CD4-positive, alpha-beta T cell treated with Interleukin-12 subunit alpha and Interleukin-12 subunit beta, for 1 hour (primary cell): ENCODE measurements around the gene AGBL4.
"Not testable (repeated sequence)": the region's sequence is repeated elsewhere in the genome, so short reads cannot be mapped to it uniquely, and the experiment has no call there.

Source experiments
- DNase-seq: peaks from one replicate; pipeline ENCODE4 v3.0.0-alpha.2; 2020

AGBL4 gene

DNA sequence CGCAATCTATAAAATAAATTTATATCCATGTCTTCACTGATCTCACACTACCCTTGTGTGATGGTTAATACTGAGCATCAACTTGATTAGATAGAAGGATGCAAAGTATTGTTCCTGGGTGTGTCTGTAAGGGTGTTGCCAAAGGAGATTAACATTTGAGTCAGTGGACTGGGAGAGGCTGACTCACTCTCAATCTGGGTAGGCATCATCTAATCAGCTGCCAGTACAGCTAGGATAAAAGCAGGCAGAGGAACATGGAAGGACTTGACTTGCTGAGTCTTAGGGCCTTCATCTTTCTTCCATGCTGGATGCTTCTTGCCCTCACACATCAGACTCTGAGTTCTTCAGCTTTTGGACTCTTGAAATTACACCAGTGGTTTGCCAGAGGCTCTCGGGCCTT lies 615.4 kb downstream of the AGBL4 start:
- no peak for DNase-seq

DNA sequence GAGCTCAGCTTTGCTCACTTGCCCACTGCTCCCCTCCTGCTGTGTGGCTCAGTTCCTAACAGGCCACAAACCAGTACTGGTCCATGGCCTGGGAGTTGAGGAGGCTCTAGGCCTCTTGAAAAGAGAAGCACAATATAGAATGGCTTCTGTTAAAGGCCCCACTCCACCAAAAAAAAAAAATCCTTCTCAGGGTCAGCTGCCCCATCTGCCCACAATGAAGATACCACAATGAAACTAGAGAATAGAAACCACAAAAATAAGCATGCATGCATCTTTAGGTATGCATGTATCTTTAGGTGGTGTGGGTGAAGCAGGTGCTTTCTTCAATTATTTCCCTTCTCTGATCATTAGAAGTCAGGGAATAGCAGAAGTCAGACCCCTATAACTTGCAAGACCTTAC lies 626.7 kb downstream of the AGBL4 start:
- no peak for DNase-seq

DNA sequence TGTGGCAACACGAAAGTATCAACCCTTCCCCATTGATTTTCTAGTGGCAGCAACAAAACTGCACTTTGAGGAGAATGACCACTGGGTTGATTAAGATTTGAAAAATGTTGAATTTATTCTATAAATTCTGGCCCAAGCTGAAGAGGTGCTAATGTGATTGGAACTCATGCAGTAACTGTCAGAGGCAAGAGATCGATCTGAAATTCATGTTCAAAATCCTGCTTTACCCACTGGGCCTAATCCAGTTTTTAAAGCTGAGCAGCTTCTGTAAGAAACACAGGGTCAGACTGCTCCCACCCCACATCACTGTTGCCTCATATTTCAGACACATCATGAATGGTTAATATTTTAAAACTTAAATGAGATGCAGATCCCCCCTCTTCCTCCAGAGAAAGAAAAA lies 629.6 kb downstream of the AGBL4 start:
- no peak for DNase-seq

DNA sequence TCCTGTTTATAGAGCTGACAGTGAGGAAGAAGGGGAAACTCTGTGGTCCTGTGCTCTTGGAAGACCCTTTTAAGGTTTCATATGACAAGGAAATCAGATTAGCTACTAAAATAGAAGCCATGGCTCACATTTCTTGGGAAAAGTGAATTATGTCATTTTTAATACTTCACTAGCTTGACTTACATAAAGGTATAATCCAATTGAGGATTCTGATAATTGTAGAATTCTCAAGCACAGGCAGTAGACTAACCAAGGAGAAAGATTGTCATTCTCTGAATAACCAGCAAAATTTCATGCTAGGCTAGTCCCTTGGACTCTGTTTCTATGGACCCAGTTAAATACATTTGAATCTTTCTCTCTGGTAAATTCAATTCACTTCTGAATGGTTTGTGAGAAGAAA lies 634.1 kb downstream of the AGBL4 start:
- no peak for DNase-seq

DNA sequence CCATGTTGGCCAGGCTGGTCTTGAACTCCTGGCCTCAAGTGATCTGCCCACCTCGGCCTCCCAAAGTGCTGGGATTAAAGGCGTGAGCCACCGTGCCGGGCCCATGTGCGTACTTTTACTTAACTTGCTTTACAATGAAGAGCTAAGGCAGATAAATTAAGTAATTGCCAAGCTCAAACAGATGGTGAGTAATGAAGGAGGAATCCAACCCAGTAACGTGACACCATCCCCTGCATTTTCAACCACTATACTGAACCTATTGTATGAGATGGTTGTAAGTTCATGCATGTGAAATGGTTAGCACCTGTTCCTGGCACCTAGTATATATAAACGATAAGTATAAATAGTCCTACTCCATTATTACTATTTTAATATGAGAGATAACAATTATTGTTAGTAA lies 659.1 kb downstream of the AGBL4 start:
- DNase-seq: no peak

DNA sequence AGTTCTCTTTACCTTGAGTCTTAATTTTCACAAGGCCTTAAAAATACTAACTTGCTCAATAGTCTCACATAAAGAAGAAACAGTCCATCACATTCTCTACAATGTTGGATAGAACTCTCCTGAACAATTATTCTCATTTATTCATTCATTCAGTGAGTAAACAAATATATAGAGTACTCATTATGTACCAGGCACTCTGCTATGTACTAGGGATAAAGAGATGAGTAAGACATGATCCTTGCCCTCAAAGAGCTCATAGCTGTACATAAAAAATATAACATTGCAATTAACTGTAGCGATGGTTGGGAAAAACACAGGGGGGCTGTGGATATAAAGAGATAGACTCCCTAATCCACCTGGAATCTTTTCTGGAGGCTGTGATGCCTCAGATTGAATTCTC lies 660.1 kb downstream of the AGBL4 start:
- DNase-seq: no peak

DNA sequence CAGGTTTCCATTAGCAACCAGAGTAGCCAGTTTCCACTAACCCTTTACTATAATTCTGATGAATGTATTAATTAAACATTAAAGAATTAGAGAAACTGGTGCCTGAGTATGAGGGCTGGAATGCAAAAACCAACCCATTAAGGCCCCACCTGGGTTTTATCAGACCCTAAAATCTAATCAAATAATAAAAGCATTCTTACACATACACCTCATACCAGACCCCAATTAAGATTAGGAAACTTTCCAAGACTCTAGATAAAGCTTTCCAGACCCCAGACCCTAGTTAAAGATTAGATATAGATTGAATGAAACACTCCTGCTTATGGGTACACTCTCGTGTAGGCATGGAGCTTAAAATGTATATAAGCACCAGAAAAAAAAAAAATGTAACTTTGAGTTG lies 665.7 kb downstream of the AGBL4 start:
- no peak for DNase-seq

DNA sequence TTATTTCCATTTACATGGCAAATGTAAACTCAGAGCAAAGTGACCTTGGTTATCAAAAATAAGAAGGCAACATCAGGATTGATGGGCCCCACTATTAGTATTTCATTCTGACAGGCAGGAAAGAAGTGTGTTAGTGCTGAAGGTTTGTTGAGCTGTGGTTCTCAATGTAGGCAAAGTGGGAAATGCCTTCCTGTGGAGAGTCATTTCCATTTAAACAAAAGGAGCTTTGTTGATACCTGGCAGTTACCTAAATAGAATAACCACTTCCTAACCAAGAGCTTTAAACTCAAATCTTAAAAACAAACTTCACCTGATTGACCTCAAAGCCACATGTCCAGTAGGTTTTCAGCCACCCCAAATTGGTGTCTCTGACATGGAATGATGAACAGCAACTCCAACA lies 667.2 kb downstream of the AGBL4 start:
- DNase-seq: no peak

DNA sequence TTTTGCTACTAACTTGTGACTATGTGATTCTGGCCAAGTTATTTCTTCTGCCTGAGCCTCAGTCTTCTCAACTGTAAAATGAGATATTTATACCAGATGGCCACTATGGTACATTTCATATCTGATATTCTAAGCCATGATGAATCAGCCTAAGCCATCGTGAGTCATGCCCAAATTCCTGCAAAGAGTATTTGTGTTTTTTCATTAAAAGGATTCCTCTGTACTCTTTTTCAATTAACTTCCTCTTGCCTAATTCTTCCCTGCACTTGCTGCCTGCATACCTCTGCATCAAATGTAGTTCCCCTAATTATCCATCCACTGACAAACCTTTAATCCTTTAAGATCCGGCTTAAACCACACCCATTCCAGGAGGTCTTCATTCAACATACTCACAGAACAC lies 672.0 kb downstream of the AGBL4 start:
- no peak for DNase-seq

DNA sequence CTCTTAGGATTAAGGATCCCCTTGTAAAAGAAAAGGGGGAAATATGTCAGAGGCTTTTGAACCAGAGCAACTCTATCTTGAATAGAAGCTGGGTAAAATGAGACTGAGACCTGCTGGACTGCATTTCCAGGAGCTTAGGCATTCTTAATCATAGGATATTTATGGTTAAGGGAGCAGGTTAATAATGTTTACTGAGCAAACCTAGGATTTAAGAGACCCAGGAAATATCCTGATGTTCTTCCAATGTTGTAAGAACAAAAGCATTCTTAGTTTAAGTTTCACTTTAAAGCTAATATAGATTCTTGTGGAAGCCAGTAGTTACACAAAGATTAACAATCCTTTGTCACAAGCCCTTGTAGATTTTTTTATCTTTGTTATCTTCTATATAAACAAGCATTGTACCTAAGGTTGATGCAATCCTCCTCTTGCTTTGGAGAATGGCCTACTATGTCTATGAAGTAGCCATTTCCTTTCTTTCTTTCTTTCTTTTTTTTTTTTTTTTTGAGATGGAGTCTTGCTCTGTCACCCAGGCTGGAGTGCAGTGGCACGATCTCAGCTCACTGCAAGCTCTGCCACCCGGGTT lies 676.9 kb downstream of the AGBL4 start:
- no peak for DNase-seq

DNA sequence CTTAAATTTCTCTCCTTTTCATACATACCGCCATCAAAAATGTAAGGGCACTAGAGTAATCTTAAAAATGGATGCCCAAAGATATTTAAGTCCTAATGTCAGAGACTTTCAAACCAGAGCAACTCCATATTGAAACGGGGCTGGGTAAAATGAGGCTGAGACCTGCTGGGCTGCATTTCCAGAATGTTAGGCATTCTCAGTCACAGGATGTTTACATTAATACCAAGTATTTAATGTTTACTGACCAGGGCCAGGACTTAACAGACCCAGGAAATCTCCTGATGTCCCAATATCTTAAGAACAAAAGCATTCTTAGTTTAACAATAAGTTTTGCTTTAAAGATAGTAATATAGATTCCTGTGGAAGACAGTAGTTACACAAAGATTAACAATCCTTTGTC lies 683.2 kb downstream of the AGBL4 start:
- DNase-seq: no peak

DNA sequence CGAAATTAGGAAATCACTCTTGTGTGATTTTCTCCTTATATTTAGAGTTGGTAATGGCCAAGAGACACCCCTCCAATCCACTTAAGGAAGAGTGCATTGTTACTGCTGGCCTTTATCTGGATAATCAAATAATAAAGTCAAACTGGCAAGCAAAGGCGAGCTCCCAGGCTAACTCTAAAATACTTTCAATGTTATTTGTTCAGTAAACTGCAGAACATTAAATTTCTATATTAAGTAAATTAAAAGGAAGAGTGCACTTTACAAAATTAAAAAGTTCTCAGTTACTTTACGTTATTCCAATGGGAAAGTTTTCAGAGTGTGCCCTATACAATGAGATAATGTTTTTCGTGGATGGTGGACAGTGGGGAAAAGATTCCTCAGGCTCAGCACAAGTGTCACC lies 684.7 kb downstream of the AGBL4 start:
- no peak for DNase-seq

DNA sequence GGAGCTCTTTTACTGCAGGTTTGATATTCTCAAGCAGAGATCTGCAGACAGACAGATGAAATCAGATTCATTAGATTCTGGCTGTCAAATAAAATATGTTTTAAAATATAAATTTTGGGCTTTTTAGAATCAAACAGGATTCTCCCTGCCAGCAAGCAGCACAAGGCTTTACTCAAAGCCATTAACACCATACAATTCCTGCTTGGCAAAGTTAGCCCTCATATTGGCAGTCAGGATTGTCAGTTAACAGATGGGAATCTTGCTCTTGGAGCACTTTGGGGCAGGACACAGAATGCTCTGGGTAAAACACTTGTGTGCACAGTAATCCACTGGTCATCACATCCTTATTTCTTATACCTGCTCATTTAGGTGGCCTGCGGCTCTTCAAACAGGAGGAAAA lies 686.5 kb downstream of the AGBL4 start:
- no peak for DNase-seq

DNA sequence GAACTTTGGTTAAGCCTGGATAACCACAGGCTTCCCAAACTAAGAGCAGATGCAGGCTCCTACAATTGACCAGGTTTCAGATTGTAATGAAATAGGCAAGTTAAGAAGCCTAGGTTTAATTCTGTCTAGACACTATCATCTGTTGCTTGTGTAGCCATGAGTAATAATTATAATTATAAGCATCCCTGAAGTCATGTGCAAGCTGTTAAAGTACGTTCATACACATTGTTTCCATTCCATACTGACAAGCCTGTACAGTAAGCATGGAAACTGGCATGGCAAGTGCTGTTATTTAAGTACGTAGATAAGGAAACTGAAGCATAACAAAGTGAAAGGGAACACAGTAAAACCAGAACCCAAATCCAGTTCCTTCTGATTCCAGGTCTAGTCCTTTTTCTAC lies 689.8 kb downstream of the AGBL4 start:
- DNase-seq: no peak

DNA sequence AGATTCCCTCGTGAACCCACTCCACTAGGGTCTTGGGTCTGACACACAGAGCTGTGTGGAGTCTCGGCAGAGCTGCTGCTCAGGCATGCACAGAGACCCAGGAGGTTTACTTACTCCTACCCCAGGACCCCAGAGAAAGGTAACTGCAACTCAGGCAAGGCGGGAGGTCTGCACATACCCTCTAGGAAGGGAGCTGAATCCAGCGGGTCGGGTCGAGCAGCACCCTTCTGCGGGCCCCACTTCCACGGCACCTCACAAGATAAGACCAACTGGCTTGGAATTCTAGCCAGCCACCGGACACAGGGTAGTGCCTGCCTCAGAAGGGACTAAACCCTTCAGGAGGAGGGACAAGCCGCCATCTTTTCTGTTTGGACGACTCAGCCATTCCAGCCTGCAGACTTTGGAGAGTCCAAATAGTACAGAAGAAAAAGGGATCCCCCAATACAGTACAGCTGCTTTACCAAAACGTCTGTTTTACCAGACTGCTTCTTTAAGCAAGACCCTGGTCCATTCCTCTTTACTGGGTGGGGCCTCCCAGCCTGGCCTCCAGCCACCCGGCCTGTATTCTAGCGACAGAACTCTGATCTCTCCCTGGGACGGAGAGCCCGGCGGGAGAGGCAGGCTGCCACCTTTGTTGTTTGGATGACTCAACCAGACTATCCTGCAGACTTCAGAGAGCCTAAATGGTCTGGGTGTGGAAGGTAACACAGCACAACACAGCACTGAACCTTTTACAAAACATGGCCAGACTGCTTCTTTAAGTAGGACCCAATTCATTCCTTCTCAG lies 692.5 kb downstream of the AGBL4 start:
- DNase-seq: no peak

DNA sequence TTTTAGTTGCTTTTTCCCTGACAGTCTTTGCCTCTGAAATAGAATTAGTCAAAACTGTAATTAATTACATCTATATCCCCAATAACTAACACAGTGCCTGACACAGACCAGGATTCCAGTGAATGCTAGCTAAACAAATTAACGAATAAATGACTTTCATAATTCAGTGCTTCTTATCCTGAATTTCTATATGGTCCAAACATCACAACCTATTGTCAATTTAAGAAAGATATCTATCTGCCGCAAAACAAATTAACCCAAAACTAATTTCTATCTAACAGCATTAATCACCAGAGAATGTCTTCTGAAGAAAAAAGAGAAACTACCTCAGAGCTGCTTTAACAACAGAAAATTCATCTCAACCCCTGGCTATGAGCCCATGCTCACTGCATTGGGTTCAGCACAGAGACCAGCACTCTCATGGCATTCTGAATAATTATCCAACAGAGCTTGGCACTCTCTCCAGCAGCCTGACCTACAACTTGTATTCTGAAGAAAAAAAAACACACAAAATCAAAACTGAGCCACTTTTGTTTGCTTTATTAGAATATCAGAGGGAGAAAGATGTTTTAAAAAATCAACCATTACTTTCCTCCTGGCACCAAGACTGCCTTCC lies 699.7 kb downstream of the AGBL4 start:
- DNase-seq: no peak

DNA sequence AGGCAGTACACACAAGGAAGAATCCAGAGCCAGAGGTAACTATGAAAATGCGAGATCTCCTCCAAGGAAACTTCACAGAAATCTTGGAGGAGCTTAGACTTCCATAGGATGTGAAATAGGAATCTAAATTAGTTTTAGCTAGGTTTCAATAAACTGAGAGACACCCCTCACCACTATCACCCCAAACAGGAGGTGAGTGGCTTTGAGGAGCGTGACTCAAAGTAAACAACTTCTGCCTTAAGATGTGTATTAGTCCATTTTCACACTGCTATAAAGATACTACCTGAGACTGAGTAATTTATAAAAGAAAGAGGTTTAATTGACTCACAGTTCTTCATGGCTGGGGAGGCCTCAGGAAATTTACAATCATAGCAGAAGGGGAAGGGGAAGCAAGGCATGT lies 703.3 kb downstream of the AGBL4 start:
- DNase-seq: not testable (repeated sequence)

DNA sequence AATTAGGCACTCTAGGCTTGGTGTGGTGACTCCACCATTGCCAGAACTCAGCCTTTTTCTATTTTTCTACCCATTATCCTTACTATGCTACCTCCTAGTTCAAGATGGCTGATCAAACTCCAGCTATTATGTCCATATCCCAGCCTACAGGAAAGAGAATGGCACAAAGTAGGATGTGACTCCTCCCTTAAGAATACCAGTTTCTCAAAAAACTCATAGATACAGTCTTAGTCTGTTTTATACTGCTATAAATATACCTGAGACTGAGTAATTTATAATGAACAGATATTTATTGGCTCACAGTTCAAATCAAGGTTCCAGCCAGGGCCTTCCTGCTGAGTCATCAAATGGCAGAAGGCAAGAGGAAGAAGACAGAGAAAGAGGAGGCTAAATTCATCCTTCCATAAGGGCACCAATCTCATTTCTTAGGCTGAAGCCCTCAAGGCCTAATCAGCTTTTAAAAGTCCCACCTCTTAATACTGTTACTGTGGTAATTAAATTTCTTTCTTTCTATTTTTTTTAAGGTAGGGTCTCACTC lies 704.3 kb downstream of the AGBL4 start:
- no peak for DNase-seq

DNA sequence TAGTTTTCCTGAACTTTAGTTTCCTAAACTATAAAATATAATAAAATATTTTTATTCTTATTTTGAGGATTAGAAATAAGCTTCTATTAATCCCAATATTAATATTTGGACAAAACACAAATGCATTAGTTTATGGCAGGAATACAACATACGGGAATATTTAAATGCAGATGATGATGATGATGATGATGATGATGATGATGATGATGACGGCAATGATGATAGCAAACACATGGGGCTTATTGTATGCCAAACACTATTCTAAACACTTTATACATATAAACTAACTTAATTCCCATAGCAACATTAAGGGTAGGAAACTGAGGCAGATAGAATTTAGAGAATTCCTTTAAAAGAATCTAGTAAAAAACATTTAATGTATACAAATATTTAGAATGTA lies 705.5 kb downstream of the AGBL4 start:
- no peak for DNase-seq

DNA sequence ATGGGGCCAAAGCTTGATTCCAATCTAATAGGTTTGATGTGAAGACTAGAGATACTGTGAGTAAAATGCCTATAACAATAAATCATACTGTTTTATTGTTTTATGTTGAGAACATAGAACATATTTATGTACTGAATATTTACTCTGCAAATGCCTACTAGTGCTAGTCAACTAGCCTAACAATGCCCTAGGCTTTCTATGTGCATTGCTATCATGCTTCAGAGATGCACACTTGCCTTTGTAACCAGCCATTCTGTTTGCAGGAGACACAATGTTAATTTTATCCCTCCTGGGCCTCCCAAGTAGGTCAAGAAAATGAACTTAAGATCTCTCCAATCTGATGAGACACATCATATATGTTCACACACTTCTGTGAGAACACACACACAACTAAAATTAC lies 716.3 kb downstream of the AGBL4 start:
- no peak for DNase-seq

DNA sequence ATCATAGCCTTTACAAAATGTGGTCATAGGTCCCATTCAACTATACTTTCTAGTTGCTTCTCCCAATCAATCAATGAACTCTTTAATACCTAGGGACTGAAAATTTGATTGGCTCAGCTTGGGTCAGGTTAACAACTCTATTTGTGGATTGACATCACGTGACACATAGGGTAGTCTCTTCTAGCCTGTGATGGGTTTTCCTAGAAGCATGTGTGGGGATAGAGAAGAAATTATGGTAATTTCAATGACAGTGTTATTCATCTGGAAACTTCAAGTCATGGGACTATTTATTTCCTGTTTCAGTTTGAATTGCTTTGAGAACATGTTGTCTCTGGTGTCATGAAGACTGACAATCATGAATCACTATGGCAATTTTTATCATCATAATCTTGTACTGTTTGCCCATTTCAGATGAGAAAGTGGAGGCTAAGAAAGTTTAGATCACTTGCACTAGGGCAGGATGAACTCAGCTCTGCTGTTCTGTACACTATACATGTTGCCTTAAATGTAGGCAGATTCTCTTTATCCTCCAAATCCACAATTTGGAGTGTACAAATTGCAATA lies 717.2 kb downstream of the AGBL4 start:
- DNase-seq: no peak

DNA sequence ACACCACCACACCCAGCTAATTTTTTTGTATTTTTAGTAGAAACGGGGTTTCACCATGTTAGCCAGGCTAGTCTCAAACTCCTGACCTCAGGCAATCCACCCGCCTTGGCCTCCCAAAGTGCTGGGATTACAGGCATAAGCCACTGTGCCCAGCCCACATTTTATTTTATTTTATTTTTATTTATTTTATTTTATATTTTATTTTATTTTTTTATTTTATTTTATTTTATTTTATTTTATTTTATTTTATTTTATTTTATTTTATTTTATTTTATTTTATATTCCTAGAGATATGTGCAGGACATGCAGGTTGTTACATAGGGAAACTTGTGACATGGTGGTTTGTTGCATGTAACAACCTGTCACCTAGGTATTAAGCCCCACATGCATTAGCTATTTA lies 721.4 kb downstream of the AGBL4 start:
- DNase-seq: not testable (repeated sequence)

DNA sequence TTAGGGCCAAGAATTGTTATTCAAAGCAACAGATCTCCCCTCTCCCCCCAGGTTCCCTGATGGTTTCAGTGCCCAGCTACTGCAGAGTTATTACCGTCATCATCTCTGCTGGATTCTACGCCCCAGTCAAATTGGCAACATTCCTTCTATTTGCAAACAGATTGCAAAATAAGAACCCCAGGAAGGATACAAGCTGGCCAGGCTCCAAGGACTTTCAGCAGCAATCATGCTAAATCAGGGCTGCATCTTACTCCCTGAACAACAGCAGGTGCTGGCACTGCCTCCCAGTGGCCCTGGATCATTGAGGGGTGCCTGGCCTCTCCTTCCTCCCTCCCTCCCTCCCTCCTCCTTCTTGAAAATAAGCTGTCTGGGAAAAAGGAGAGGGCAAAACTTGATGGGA lies 725.5 kb downstream of the AGBL4 start:
- no peak for DNase-seq

DNA sequence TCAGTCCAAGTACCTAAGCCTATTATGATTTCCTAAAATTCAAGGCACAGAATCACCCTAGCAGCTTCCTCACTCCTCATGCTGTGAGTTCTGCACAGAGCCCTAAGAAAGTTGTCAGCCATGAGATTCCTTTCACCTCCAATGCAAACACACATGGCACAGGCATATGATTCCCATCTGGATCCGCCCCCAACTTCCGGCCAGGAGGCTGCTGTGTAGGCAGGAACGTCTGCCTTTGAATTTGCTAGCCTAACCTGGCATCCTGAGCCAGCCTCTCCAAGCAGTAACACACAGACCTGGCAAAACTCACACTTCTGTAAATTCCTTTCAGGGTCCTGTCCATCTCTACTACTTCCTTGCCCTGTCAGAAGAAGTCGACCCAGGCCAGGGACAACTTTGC lies 726.0 kb downstream of the AGBL4 start:
- DNase-seq: no peak
